ENCODE measurements around the gene PRCD. TPM values are rescaled to one million over a fixed set of nuclear protein-coding genes. Genes with fewer than 3 reads are reported as not detected.
A peak's percentile ranks its signal among the peaks of the same experiment; 100 is the strongest.
"Not testable (repeated sequence)": the region's sequence is repeated elsewhere in the genome, so short reads cannot be mapped to it uniquely, and the experiment has no call there.

PRCD gene
- total RNA-seq, 1 donor from 2014 or later = 1.9 TPM

GRCh38 chr17:76557368-76558197 lies 17.7 kb downstream of the PRCD start:
- peak; percentile 82 for DNase-seq

- DNase-seq = no peak
Observed at GRCh38 chr17:76558198-76559095, 18.6 kb downstream of the PRCD start.

GRCh38 chr17:76559460-76559859 lies 19.6 kb downstream of the PRCD start:
- DNase-seq = not testable (repeated sequence)

- DNase-seq = no peak
Observed at GRCh38 chr17:76560036-76560876, 20.4 kb downstream of the PRCD start.

- no peak for DNase-seq
Observed at GRCh38 chr17:76560877-76561221, 21.0 kb downstream of the PRCD start.

- DNase-seq = no peak
Observed at GRCh38 chr17:76561332-76561731, 21.5 kb downstream of the PRCD start.

- DNase-seq = no peak
Observed at GRCh38 chr17:76561799-76562268, 22.0 kb downstream of the PRCD start.

- DNase-seq = peak; percentile 44
Observed at GRCh38 chr17:76562734-76563148, 22.9 kb downstream of the PRCD start.

- DNase-seq = not testable (repeated sequence)
Observed at GRCh38 chr17:76563359-76563758, 23.5 kb downstream of the PRCD start.

- not testable (repeated sequence) for DNase-seq
Observed at GRCh38 chr17:76564991-76565727, 25.3 kb downstream of the PRCD start.

GRCh38 chr17:76565728-76566612 lies 26.1 kb downstream of the PRCD start:
- DNase-seq = no peak

- no peak for DNase-seq
Observed at GRCh38 chr17:76566613-76566943, 26.7 kb downstream of the PRCD start.

- DNase-seq = no peak
Observed at GRCh38 chr17:76566988-76567431, 27.2 kb downstream of the PRCD start.

- DNase-seq = no peak
Observed at GRCh38 chr17:76567634-76568432, 28.0 kb downstream of the PRCD start.

- DNase-seq = no peak
Observed at GRCh38 chr17:76568811-76569221, 29.0 kb downstream of the PRCD start.

- DNase-seq = peak; percentile 45
Observed at GRCh38 chr17:76569607-76570279, 29.9 kb downstream of the PRCD start.

- no peak for DNase-seq
Observed at GRCh38 chr17:76570457-76570856, 30.6 kb downstream of the PRCD start.

GRCh38 chr17:76570877-76571471 lies 31.1 kb downstream of the PRCD start:
- DNase-seq = no peak

Measured in occipital lobe (tissue), 2 donors.